ENCODE measurements around the gene MRPS9.

Gene MRPS9

GRCh38 chr2:105092797-105093196 is 54.9 kb downstream of the MRPS9 start:
- H2AFZ ChIP-seq (ENCODE audit: low read depth, low read length): no peak overlapping the region
- no peak for TF ChIP-seq CTCF (IDR thresholded peaks at IDR 0.05; ENCODE audit: low read depth, low read length)
- TF ChIP-seq EZH2phosphoT487 (IDR thresholded peaks at IDR 0.05; ENCODE audit: low read depth): no peak
- H3K79me2 ChIP-seq (ENCODE audit: low read length): no peaks in the 10 kb centered on the region
- H3K4me2 ChIP-seq (ENCODE audit: low read length): no peak overlapping the region
- H3K9ac ChIP-seq (ENCODE audit: low read length): no peak overlapping the region
- H3K4me1 ChIP-seq (ENCODE audit: low read length): no peaks in the 10 kb centered on the region
- no peak overlapping the region for H3K4me3 ChIP-seq (ENCODE audit: low read length)
- no peaks in the 10 kb centered on the region for H3K27me3 ChIP-seq (ENCODE audit: low read depth, low read length)
- no peaks in the 10 kb centered on the region for H4K20me1 ChIP-seq (ENCODE audit: insufficient read depth, low read length)
- H3K36me3 ChIP-seq (replicated peaks; ENCODE audit: low read depth, low read length): peaks cover 11% of the 10 kb centered on the region
- no peak overlapping the region for H3K27ac ChIP-seq (ENCODE audit: low read length)
- no peaks in the 10 kb centered on the region for H3K9me3 ChIP-seq (ENCODE audit: insufficient read depth, low read length)

GRCh38 chr2:105099153-105099552 is 61.3 kb downstream of the MRPS9 start:
- no peaks in the 10 kb centered on the region for H3K27me3 ChIP-seq (ENCODE audit: low read depth, low read length)
- H2AFZ ChIP-seq (ENCODE audit: low read depth, low read length): no peak overlapping the region
- no peaks in the 10 kb centered on the region for H3K79me2 ChIP-seq (ENCODE audit: low read length)
- no peak overlapping the region for H3K4me3 ChIP-seq (ENCODE audit: low read length)
- H3K9me3 ChIP-seq (ENCODE audit: insufficient read depth, low read length): no peaks in the 10 kb centered on the region
- H3K27ac ChIP-seq (ENCODE audit: low read length): no peak overlapping the region
- no peak overlapping the region for H3K4me2 ChIP-seq (ENCODE audit: low read length)
- peaks cover 20% of the 10 kb centered on the region for H3K4me1 ChIP-seq (ENCODE audit: low read length)
- H3K9ac ChIP-seq (ENCODE audit: low read length): no peak overlapping the region
- peaks cover 18% of the 10 kb centered on the region for H3K36me3 ChIP-seq (replicated peaks; ENCODE audit: low read depth, low read length)
- H4K20me1 ChIP-seq (ENCODE audit: insufficient read depth, low read length): 0 out of 2 replicates have a peak, but pooled peaks cover 5% of the 10 kb centered on the region
- no peak for TF ChIP-seq CTCF (IDR thresholded peaks at IDR 0.05; ENCODE audit: low read depth, low read length)
- no peak for TF ChIP-seq EZH2phosphoT487 (IDR thresholded peaks at IDR 0.05; ENCODE audit: low read depth)

- H3K36me3 ChIP-seq (replicated peaks; ENCODE audit: low read depth, low read length): peaks cover 14% of the 10 kb centered on the region
- H3K27ac ChIP-seq (ENCODE audit: low read length): peak overlapping the region; percentile 44
- H3K4me2 ChIP-seq (ENCODE audit: low read length): peak overlapping the region; percentile 60
These were observed 62.4 kb downstream of the MRPS9 start for GRCh38 chr2:105100046-105100840.

More at GRCh38 chr2:105100046-105100840, 62.4 kb downstream of the MRPS9 start:
- TF ChIP-seq EZH2phosphoT487 (IDR thresholded peaks at IDR 0.05; ENCODE audit: low read depth) (no peak), CTCF (IDR thresholded peaks at IDR 0.05; ENCODE audit: low read depth, low read length) (no peak)
- no peaks in the 10 kb centered on the region for H3K79me2 ChIP-seq (ENCODE audit: low read length)
- 0 out of 2 replicates have a peak, but pooled peaks cover 5% of the 10 kb centered on the region for H4K20me1 ChIP-seq (ENCODE audit: insufficient read depth, low read length)
- H2AFZ ChIP-seq (ENCODE audit: low read depth, low read length): no peak overlapping the region
- no peaks in the 10 kb centered on the region for H3K9me3 ChIP-seq (ENCODE audit: insufficient read depth, low read length)
- H3K4me3 ChIP-seq (ENCODE audit: low read length): no peak overlapping the region
- peaks cover 31% of the 10 kb centered on the region for H3K4me1 ChIP-seq (ENCODE audit: low read length)
- no peak overlapping the region for H3K9ac ChIP-seq (ENCODE audit: low read length)
- no peaks in the 10 kb centered on the region for H3K27me3 ChIP-seq (ENCODE audit: low read depth, low read length)

Measured in OCI-LY3 (cell line).